Right atrium auricular region (tissue), 2 donors: ENCODE data around the gene NRSN1. TPM values are rescaled to one million over a fixed set of nuclear protein-coding genes. Genes with fewer than 3 reads are reported as not detected.

Experiments used
- DNase-seq: peaks from one replicate; pipeline ENCODE4 v3.0.0-alpha.2; 2019; ENCODE audit warnings: low spot score
- H3K27ac ChIP-seq, 2 donors: fragments of 200-600 bp; sonication (generic); 1 replicate in 1 of 2; 2 replicates in 1 of 2; pipeline ENCODE4 v1.5.1; 2016 to 2019
- H3K27me3 ChIP-seq, 2 donors: fragments of 200-600 bp; sonication (generic); one replicate each; pipeline versions ENCODE4 v1.5.1 to v1.6.0; 2017 to 2019
- H3K36me3 ChIP-seq: fragments of 200-600 bp; sonication (generic); one replicate; pipeline ENCODE4 v1.5.1; 2016
- H3K4me1 ChIP-seq, 2 donors: fragments of 200-600 bp; sonication (generic); one replicate each; pipeline versions ENCODE4 v1.5.1 to v1.6.0; 2017 to 2019
- H3K4me3 ChIP-seq, 2 donors: fragments of 200-600 bp; sonication (generic); 1 replicate in 1 of 2; 2 replicates in 1 of 2; pipeline ENCODE4 v1.5.1; 2017 to 2019; ENCODE audit warnings: mild to moderate bottlenecking in 1 of 2, moderate library complexity in 1 of 2
- H3K9me3 ChIP-seq, 2 donors: fragments of 200-600 bp; sonication (generic); one replicate each; pipeline ENCODE4 v1.5.1; 2019
- CTCF ChIP-seq, 2 donors: fragments of 200-600 bp; sonication (generic); IDR thresholded peaks; one replicate each; pipeline ENCODE4 v1.5.1; 2019; ENCODE audit warnings: antibody characterized with exemption in 2 of 2
- total RNA-seq, 2 donors: library from RNA; depleted of rRNA; stranded (reverse); fragments of >200 nt; gene quantifications; one replicate each; pipeline ENCODE4 v1.1.0, GENCODE V29; 2016

NRSN1 gene
- total RNA-seq, 2 donors from 2014 or later = not detected

GRCh38 chr6:24093381-24093780 is 32.6 kb upstream of the NRSN1 start:
- no peaks in the 10 kb centered on the region for H3K27me3 ChIP-seq
- H3K27ac ChIP-seq = no peak overlapping the region
- TF ChIP-seq CTCF (IDR thresholded peaks at IDR 0.05) = no peak
- no peak overlapping the region for H3K4me3 ChIP-seq
- no peaks in the 10 kb centered on the region for H3K9me3 ChIP-seq
- no peaks in the 10 kb centered on the region for H3K36me3 ChIP-seq
- H3K4me1 ChIP-seq = no peaks in the 10 kb centered on the region
- no peak for DNase-seq

DNA sequence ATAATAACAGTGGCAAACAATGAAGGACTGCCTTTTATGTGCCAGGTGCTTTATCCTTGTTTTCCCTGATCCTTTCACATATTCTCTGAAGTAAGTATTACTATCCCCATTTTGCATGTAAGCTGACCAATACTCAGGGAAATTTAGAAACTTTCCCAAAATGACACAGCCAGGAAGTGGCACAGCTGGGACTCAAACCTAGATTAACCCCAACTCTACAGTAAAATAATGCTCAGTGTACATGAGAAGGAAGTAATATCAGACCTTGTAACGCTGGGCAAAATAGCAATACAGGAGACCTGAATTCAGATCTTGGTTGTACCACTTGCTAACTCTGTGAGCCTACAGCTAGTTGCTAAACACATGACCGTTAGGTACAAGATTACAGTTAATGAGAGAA is 26.8 kb upstream of the NRSN1 start:
- DNase-seq = no peak
- no peak overlapping the region for H3K27ac ChIP-seq
- no peaks in the 10 kb centered on the region for H3K4me1 ChIP-seq
- no peaks in the 10 kb centered on the region for H3K9me3 ChIP-seq
- H3K4me3 ChIP-seq = no peak overlapping the region
- no peaks in the 10 kb centered on the region for H3K36me3 ChIP-seq
- no peak for TF ChIP-seq CTCF (IDR thresholded peaks at IDR 0.05)
- H3K27me3 ChIP-seq = no peaks in the 10 kb centered on the region

- H3K36me3 ChIP-seq = no peaks in the 10 kb centered on the region
- no peak overlapping the region for H3K27ac ChIP-seq
- DNase-seq = no peak
- H3K9me3 ChIP-seq = no peaks in the 10 kb centered on the region
- no peak overlapping the region for H3K4me3 ChIP-seq
- no peak for TF ChIP-seq CTCF (IDR thresholded peaks at IDR 0.05)
- no peaks in the 10 kb centered on the region for H3K4me1 ChIP-seq
- no peaks in the 10 kb centered on the region for H3K27me3 ChIP-seq
These were observed 25.8 kb upstream of the NRSN1 start for GRCh38 chr6:24100024-24100769.

DNA sequence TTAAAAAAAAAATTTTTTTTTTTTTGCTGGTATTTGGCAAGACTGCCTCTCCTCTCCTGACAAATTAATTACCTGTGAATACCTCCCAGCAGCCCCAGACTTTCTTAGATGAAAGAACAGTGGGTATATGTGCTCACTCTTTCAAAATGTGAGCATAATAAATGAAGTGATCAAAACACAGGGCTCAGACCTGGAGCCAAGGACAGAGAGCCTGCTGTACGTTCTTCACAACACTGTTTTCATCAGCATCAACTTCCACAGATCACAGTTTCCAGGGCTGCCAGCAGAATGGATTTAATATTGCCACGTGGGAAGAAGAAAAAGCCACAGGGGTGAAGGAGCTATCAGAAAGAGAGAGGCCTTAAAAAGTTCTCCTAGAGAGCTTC is 25.3 kb upstream of the NRSN1 start:
- Histone ChIP-seq H3K4me3 (no peak overlapping the region), H3K27ac (no peak overlapping the region), H3K9me3 (no peaks in the 10 kb centered on the region), H3K27me3 (no peaks in the 10 kb centered on the region), H3K36me3 (no peaks in the 10 kb centered on the region), H3K4me1 (no peaks in the 10 kb centered on the region)
- DNase-seq = no peak
- no peak for TF ChIP-seq CTCF (IDR thresholded peaks at IDR 0.05)

GRCh38 chr6:24105191-24105590 is 20.8 kb upstream of the NRSN1 start:
- no peak for TF ChIP-seq CTCF (IDR thresholded peaks at IDR 0.05)
- Histone ChIP-seq H3K36me3 (no peaks in the 10 kb centered on the region), H3K4me3 (no peak overlapping the region), H3K9me3 (no peaks in the 10 kb centered on the region), H3K27ac (no peak overlapping the region), H3K4me1 (no peaks in the 10 kb centered on the region), H3K27me3 (no peaks in the 10 kb centered on the region)
- no peak for DNase-seq

DNA sequence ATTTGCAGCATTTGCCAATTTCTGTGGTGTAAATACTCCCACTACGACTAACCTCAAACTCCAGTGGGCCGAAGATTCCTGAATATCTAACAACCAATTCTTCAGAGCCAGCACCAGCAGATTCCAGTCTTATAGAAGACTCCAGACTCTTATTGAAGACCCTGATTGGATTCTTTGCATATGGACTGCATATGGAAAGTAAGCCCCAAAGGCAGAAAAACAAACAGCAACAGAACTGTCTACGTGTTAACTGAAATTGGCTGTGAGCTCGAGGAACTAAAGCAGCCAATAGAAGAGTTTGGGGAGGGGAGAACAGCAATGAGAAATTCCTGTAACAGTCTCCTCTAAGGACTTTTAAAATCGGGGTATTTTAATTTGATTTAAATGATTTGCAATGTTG is 19.7 kb upstream of the NRSN1 start:
- Histone ChIP-seq H3K27me3 (no peaks in the 10 kb centered on the region), H3K27ac (no peak overlapping the region), H3K9me3 (no peaks in the 10 kb centered on the region), H3K4me1 (no peaks in the 10 kb centered on the region), H3K36me3 (no peaks in the 10 kb centered on the region), H3K4me3 (no peak overlapping the region)
- DNase-seq = no peak
- TF ChIP-seq CTCF (IDR thresholded peaks at IDR 0.05) = no peak
